Effector memory CD4-positive, alpha-beta T cell (primary cell): Measurements from ENCODE around the gene ZNF620.
A peak's percentile ranks its signal among the peaks of the same experiment; 100 is the strongest.

Experiments used
- DNase-seq, 3 donors: peaks; one replicate each; pipeline ENCODE4 v3.0.0-alpha.2; 2020
- H3K27ac ChIP-seq: 2 replicates; pipeline ENCODE4 v1.7.0; 2013; ENCODE audit warnings: mild to moderate bottlenecking, low read length, moderate library complexity; ENCODE audit not compliant: insufficient read depth, poor library complexity, severe bottlenecking
- H3K27me3 ChIP-seq: replicated peaks from 2 replicates; pipeline ENCODE4 v1.7.0; 2013; ENCODE audit warnings: mild to moderate bottlenecking, low read length; ENCODE audit not compliant: insufficient read depth, control insufficient read depth, poor library complexity, severe bottlenecking
- H3K36me3 ChIP-seq: 2 replicates; pipeline ENCODE4 v1.7.0; 2013; ENCODE audit warnings: mild to moderate bottlenecking, low read length, moderate library complexity; ENCODE audit not compliant: control insufficient read depth, insufficient read depth
- H3K4me1 ChIP-seq: 2 replicates; pipeline ENCODE4 v1.7.0; 2013; ENCODE audit warnings: low read length, mild to moderate bottlenecking; ENCODE audit not compliant: control insufficient read depth, insufficient read depth, poor library complexity, severe bottlenecking
- H3K4me3 ChIP-seq: 2 replicates; pipeline ENCODE4 v1.7.0; 2013; ENCODE audit warnings: low read length, low read depth, mild to moderate bottlenecking; ENCODE audit not compliant: insufficient read depth, poor library complexity, severe bottlenecking
- H3K9me3 ChIP-seq: 2 replicates; pipeline ENCODE4 v1.7.0; 2013; ENCODE audit warnings: mild to moderate bottlenecking, low read length, moderate library complexity; ENCODE audit not compliant: control insufficient read depth

ZNF620 gene

GRCh38 chr3:40465111-40465407 lies 40.8 kb upstream of the ZNF620 start:
- Histone ChIP-seq H3K36me3 (peaks cover 29% of the 10 kb centered on the region), H3K27ac (no peak overlapping the region), H3K27me3 (no peaks in the 10 kb centered on the region), H3K9me3 (no peaks in the 10 kb centered on the region), H3K4me3 (no peak overlapping the region), H3K4me1 (peaks cover 14% of the 10 kb centered on the region)
- DNase-seq: no peak

DNA sequence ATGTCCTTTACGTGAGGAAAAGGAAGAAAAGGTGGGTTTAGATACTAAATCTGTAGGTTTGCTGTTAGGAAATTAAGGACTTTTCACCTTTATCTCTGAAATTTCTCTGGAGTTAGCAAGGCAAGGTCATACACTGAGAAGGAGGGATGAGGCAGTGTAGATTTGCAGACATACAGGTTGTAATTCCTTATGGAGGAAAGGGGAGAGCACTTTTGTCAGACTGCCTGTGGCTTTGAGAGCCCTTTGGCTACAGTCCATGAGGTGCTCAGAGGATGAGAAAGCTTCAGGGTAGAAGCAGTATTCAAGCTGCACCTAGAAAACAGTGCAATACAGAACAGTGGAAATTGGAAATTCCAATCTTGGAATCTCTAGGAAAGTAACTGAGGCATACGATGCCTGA lies 40.4 kb upstream of the ZNF620 start:
- H3K4me1 ChIP-seq: peaks cover 14% of the 10 kb centered on the region
- no peak overlapping the region for H3K4me3 ChIP-seq
- DNase-seq: no peak
- no peak overlapping the region for H3K27ac ChIP-seq
- peaks cover 25% of the 10 kb centered on the region for H3K36me3 ChIP-seq
- H3K27me3 ChIP-seq: no peaks in the 10 kb centered on the region
- no peaks in the 10 kb centered on the region for H3K9me3 ChIP-seq

DNA sequence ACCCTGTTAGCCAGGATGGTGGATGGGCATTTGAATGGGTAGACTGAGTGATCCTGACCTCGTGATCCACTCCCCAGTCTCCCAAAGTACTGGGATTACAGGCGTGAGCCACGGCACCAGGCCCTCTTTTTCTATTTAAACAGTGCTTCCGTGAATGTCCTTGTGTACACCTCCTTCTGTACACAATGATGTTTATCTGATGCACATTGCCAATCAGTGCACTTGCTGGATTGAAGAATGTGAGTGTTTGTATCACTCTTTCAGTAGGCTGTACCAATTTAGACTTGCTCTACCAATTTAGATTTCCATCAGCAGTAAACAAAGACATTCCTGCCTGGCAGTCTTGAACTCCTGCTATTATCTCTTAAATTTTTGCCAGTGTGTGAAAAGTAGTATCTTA lies 37.8 kb upstream of the ZNF620 start:
- no peaks in the 10 kb centered on the region for H3K27me3 ChIP-seq
- no peak for DNase-seq
- H3K4me1 ChIP-seq: peaks cover 14% of the 10 kb centered on the region
- H3K4me3 ChIP-seq: no peak overlapping the region
- no peaks in the 10 kb centered on the region for H3K9me3 ChIP-seq
- peaks cover 16% of the 10 kb centered on the region for H3K36me3 ChIP-seq
- H3K27ac ChIP-seq: no peak overlapping the region

DNA sequence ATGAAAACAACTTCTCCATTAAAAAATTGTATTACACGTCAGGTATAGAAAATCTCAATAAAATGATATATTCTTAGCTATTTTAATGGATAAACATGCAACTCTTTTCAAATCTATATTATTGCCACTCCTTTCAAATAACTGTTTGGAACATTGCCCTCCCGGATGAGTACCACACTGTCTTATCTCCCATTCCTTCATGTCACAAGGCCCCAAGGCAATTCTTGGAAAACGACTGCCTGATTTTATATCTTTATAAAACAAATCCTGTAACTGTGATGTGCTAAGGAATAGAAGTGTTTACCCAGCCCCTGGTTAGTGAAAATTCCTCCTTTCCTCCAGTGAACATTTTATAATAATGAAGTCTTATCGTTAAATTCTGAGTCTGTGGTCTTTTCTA lies 35.1 kb upstream of the ZNF620 start:
- H3K36me3 ChIP-seq: peaks cover 3% of the 10 kb centered on the region
- no peak overlapping the region for H3K27ac ChIP-seq
- no peaks in the 10 kb centered on the region for H3K4me1 ChIP-seq
- no peak overlapping the region for H3K4me3 ChIP-seq
- DNase-seq: no peak
- H3K27me3 ChIP-seq: no peaks in the 10 kb centered on the region
- H3K9me3 ChIP-seq: no peaks in the 10 kb centered on the region

DNA sequence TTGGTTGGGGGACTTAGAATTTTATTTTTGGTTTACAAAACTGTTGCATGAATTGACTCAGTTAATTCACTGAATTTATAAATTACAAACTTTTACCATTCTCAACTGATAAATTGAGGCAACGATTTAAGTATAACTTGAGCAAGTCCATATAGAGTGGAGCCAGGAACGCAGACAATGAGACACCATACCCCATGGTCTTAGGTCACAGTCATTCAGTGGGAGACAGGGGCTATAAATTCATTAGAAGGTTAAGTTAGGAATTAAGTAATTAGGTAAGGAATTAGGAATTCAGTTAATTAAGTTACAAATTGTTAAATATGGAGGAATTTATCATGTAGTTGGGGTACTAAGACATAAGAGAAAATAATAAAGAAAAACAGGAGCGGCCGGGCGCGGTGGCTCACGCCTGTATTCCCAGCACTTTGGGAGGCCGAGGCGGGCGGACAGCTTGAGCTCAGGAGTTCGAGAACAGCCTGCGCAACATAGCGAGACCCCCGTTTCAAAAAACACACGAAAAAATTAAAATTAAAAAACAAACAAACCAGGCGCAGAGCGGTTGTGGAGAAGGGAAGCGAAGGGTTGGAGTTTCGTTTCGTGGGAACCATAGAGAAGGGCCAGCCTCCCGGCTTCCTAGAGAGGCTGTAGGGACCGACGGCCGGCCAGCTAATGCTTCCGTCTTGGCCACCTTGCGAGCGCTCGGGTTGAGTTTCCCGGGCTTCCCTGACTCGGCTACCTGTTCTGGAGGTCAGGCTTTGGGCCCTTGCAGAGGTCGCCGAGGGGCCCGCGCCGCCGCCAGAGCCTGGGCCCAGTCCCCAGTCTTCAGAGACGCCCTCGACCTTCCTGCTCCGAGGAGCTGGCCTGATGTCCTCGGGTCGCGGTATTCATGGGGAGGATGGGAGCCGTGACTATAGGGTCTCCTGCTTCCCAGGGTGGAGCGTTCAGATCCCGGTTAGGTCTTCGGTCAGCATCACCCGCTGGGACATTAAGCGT lies 29.1 kb upstream of the ZNF620 start, which contains the start of gene ZNF619:
Gene ZNF619, plus strand, starts transcription at position 645 of the 993 bp plus-strand sequence. CDS start 858 bp downstream, outside the sequence.
- Histone ChIP-seq H3K4me1 (peaks cover 2% of the 10 kb centered on the region), H3K9me3 (no peaks in the 10 kb centered on the region), H3K4me3 (peak within 1 kb of the TSS; percentile 81), H3K27ac (peak within 1 kb of the TSS; percentile 63), H3K27me3 (no peaks in the 10 kb centered on the region), H3K36me3 (no peaks in the 10 kb centered on the region)
- DNase-seq: peak; percentile 19 to 40 (median 33)

- no peak for DNase-seq
- Histone ChIP-seq H3K4me3 (peak overlapping the region; percentile 81), H3K36me3 (no peaks in the 10 kb centered on the region), H3K4me1 (peaks cover 4% of the 10 kb centered on the region), H3K27me3 (no peaks in the 10 kb centered on the region), H3K27ac (no peak overlapping the region), H3K9me3 (no peaks in the 10 kb centered on the region)
These were observed 28.2 kb upstream of the ZNF620 start for GRCh38 chr3:40477666-40478065.

- Histone ChIP-seq H3K27me3 (no peaks in the 10 kb centered on the region), H3K27ac (no peak overlapping the region), H3K36me3 (peaks cover 23% of the 10 kb centered on the region), H3K4me3 (no peak overlapping the region), H3K9me3 (peaks cover 8% of the 10 kb centered on the region), H3K4me1 (peaks cover 6% of the 10 kb centered on the region)
- no peak for DNase-seq
These were observed 18.7 kb upstream of the ZNF620 start for GRCh38 chr3:40487172-40487571.

DNA sequence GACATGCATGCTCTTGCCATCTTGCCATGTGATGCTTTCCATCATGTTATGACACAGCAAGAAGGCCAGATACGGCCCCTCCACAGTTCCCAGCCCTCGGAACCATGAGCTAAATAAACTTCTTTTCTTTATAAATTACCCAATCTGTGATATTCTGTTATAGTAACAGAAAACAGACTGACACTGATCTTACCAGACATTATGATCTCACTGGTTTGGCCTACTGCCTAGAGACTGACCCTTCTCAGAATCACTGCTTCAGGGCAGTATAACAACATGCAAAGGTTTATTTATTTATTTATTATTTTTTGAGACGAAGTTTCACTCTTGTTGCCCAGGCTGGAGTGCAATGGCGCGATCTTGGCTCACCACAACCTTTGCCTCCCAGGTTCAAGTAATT lies 14.9 kb upstream of the ZNF620 start:
- Histone ChIP-seq H3K9me3 (peaks cover 8% of the 10 kb centered on the region), H3K27me3 (no peaks in the 10 kb centered on the region), H3K4me3 (no peak overlapping the region), H3K4me1 (no peaks in the 10 kb centered on the region), H3K36me3 (peaks cover 17% of the 10 kb centered on the region), H3K27ac (no peak overlapping the region)
- no peak for DNase-seq

GRCh38 chr3:40494698-40495097 lies 11.1 kb upstream of the ZNF620 start:
- Histone ChIP-seq H3K4me1 (no peaks in the 10 kb centered on the region), H3K27ac (no peak overlapping the region), H3K36me3 (no peaks in the 10 kb centered on the region), H3K27me3 (no peaks in the 10 kb centered on the region), H3K9me3 (no peaks in the 10 kb centered on the region), H3K4me3 (no peak overlapping the region)
- DNase-seq: no peak

GRCh38 chr3:40497288-40497687 lies 8.6 kb upstream of the ZNF620 start:
- Histone ChIP-seq H3K9me3 (no peaks in the 10 kb centered on the region), H3K27ac (no peak overlapping the region), H3K27me3 (no peaks in the 10 kb centered on the region), H3K36me3 (no peaks in the 10 kb centered on the region), H3K4me1 (no peaks in the 10 kb centered on the region), H3K4me3 (no peak overlapping the region)
- no peak for DNase-seq
